BJ (cell line): ENCODE data around the gene LAMA2. TPM values are rescaled to one million over a fixed set of nuclear protein-coding genes. Genes with fewer than 3 reads are reported as not detected.

Experiments used
- CTCF ChIA-PET: fragments of 350-600 bp; formaldehyde crosslinking; extraction: SDS; loops from one replicate; lab custom pipeline; 2021; ENCODE audit warnings: antibody characterized with exemption, inconsistent platforms; lab: Yijun Ruan, JAX
- POLR2A ChIA-PET: fragments of 300-600 bp; sonication (Branson Sonifier 250); formaldehyde crosslinking; extraction: SDS; loops from one replicate; lab custom pipeline; 2021; ENCODE audit warnings: antibody characterized with exemption; lab: Charles Lee
- DNase-seq: peaks from one replicate; pipeline ENCODE4 v3.0.0-alpha.2; 2011; ENCODE audit warnings: low read depth
- H3K27me3 ChIP-seq: 2 replicates; pipeline ENCODE4 v1.6.0; 2011; ENCODE audit warnings: low read length; ENCODE audit not compliant: control insufficient read depth, insufficient read depth
- H3K36me3 ChIP-seq: 2 replicates; pipeline ENCODE4 v1.5.1; 2011; ENCODE audit warnings: low read length; ENCODE audit not compliant: control insufficient read depth, insufficient read depth
- H3K4me3 ChIP-seq: 2 replicates; pipeline ENCODE4 v1.5.1; 2011; ENCODE audit warnings: low read depth, mild to moderate bottlenecking, control low read depth, low read length
- polyA plus RNA-seq: library from polyadenylated mRNA; depleted of rRNA; stranded (reverse); fragments of >200 nt; gene quantifications from 2 replicates; pipeline ENCODE4 v1.2.3, GENCODE V29; 2011
- TF ChIP-seq, protein P1 (sequence below): IDR thresholded peaks from 2 replicates; pipeline ENCODE4 v1.5.1; 2011; ENCODE audit warnings: low read depth, mild to moderate bottlenecking, control low read depth, inconsistent platforms, low read length, moderate library complexity; ENCODE audit not compliant: insufficient read depth

The LAMA2 gene
- polyA plus RNA-seq, 1 experiment = 50.0 TPM

DNA sequence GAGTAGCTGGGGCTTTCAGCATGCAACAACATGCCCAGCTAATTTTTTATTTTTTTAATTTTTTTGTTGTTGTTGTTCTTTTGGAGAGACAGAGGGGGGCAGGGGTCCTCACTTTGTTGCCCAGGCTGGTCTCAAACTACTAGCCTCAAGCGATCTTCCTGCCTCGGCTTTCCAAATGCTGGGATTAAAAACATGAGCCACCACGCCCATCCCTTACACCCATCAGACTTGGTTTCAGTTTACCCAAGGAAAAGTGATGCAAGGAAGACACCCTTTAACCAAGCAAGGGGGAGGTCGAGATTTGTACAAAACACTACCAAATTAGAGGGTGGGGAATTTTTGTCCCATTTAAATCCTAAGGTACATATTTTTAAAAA is 616.9 kb downstream of the LAMA2 start:
- POLR2A ChIA-PET = no interaction called here
- TF ChIP-seq, protein P1, sequence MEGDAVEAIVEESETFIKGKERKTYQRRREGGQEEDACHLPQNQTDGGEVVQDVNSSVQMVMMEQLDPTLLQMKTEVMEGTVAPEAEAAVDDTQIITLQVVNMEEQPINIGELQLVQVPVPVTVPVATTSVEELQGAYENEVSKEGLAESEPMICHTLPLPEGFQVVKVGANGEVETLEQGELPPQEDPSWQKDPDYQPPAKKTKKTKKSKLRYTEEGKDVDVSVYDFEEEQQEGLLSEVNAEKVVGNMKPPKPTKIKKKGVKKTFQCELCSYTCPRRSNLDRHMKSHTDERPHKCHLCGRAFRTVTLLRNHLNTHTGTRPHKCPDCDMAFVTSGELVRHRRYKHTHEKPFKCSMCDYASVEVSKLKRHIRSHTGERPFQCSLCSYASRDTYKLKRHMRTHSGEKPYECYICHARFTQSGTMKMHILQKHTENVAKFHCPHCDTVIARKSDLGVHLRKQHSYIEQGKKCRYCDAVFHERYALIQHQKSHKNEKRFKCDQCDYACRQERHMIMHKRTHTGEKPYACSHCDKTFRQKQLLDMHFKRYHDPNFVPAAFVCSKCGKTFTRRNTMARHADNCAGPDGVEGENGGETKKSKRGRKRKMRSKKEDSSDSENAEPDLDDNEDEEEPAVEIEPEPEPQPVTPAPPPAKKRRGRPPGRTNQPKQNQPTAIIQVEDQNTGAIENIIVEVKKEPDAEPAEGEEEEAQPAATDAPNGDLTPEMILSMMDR = no peak
- H3K36me3 ChIP-seq = peaks cover 2% of the 10 kb centered on the region; the same call in 1 of the 2 replicates
- no peak for DNase-seq
- no peaks in the 10 kb centered on the region for H3K27me3 ChIP-seq
- CTCF ChIA-PET = interaction anchor here (0.7 to 2.8 kb wide), 19 partner anchors 9 to 522 kb away, joined by 3 to 16 read pairs (median 5); no protein-coding TSS in a partner anchor
- H3K4me3 ChIP-seq = no peak overlapping the region

DNA sequence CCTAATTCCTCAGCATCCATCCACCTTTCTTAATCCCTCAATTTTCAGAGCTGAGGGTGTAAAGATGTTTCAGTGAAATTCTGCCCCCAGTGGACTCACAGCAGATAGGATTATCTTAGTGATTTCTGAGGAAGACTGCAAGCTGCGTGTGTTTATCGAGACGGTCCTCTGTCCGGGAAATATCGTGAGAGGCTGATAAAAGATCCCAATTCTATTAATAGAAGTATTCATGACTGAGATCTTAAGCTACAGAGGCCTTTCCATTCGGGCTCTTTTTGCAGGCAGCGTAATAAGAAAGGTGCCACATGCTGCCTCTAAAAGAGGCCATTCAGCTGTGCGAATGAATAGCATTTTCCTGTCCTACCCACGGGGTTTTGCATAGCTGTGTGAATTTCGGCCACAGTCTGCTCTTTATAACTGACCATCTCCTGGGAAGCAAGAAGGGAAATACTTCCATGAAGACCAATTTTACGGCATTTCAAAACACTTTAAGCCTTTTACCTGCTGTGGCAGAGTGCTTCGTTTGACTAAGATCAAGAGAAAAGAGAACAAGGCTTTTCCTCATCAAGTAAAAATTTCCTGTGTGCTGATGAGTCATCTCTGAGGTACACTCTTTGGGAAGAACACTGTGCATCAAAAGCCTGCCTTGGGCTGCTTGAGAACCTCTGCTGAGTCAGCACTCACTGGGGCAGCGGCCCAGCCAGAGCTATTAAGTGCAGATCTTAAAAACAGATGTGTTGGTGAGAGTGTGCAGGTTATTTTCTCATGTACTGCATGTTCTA is 618.2 kb downstream of the LAMA2 start:
- TF ChIP-seq, protein P1 = peak; percentile 32; the same call in 1 of the 2 replicates

DNA sequence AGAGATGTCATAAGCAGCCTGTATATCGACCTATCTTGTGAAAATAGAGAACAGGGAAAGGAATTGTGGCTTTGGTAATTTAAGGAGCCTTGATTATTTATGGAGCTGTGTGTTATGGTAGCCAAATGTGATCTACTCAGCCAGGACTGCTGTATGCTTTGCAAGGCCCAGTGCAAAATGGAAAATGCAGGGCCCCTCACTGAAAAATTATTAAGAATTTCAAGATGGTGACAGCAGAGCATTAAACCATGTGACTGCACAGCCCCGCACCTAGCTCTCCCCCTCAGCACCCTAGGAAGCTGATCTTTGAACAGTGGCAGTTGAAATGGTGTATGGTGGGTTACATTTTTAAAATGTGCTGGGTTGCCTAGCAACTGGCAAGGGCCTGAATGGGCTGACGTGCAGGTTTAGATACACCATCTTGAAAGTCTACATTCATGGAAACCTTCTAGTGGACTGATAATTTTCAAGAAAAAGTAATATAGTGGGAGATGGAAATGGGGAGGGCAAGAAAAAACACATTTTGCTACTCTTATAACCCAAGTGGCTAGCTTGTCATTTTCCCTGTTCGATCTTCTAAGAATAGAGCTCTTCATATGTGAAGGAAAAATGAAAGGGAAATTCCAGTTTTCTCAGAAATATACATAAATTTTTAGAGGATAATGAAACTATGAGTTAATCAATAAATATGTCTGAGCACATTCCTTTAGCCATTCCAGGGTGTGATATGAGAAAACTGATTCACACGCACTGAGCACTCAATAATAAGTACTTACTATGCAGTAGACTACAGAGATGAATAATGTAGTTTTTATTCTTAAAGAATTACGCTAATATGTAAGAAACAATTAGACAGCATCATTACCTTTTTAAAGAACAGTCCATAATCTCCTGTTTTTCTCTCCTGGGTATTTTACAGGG is 619.1 kb downstream of the LAMA2 start:
- Histone ChIP-seq H3K4me3 (no peak overlapping the region), H3K36me3 (peaks cover 2% of the 10 kb centered on the region; the same call in 1 of the 2 replicates), H3K27me3 (no peaks in the 10 kb centered on the region)
- no peak for DNase-seq
- TF ChIP-seq, protein P1 = no peak
- POLR2A ChIA-PET = no interaction called here
- CTCF ChIA-PET = interaction anchor here (0.6 to 5.0 kb wide), 13 partner anchors 13 to 683 kb away, joined by 3 to 27 read pairs (median 5); no protein-coding TSS in a partner anchor

More for the DNA sequence above, 618.2 kb downstream of the LAMA2 start:
- peaks cover 2% of the 10 kb centered on the region; the same call in 1 of the 2 replicates for H3K36me3 ChIP-seq
- H3K27me3 ChIP-seq = no peaks in the 10 kb centered on the region
- CTCF ChIA-PET = interaction anchor here (0.6 to 5.0 kb wide), 14 partner anchors 14 to 683 kb away, joined by 3 to 27 read pairs (median 5); no protein-coding TSS in a partner anchor
- no peak overlapping the region for H3K4me3 ChIP-seq
- DNase-seq = peak; percentile 79
- POLR2A ChIA-PET = no interaction called here

DNA sequence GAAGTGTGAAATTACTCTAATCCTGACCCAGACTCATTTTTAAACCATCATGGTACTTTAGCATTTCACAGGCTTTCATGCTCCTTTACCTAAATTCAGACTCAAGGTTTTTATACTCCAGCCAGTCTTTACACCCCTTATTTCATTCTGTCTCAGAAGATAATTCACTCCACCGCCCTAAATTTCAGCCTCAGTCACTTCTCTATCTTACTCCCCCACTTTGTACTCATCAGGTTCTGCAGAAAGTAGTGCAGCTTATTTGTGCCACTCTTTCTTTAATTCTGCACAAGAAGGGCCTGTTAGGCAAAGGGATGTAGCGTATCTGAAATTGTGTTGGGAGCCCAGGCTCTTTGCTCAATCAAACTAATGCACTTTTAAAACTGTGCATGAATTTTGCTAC is 621.5 kb downstream of the LAMA2 start:
- no peak for DNase-seq
- H3K4me3 ChIP-seq = no peak overlapping the region
- peaks cover 2% of the 10 kb centered on the region; the same call in 1 of the 2 replicates for H3K36me3 ChIP-seq
- H3K27me3 ChIP-seq = no peaks in the 10 kb centered on the region
- POLR2A ChIA-PET = no interaction called here
- TF ChIP-seq, protein P1 = no peak
- CTCF ChIA-PET = interaction anchor here (1.7 to 5.0 kb wide), 2 partner anchors 9 to 62 kb away, joined by 3 to 27 read pairs; no protein-coding TSS in a partner anchor
